Heart left ventricle (tissue), 16 donors: ENCODE results near the gene KLHDC1. TPM values are rescaled to one million over a fixed set of nuclear protein-coding genes. Genes with fewer than 3 reads are reported as not detected.

Experiments
- ATAC-seq, 4 donors: fragments of 200-7000 bp; cut with Tn5 transposase; one replicate each; pipeline ENCODE4 v1.9.1; 2020 to 2022; ENCODE audit warnings: moderate library complexity in 4 of 4, mild to moderate bottlenecking in 3 of 4, moderate number of reproducible peaks in 1 of 4
- DNase-seq, 5 donors: peaks; one replicate each; pipeline ENCODE4 v3.0.0-alpha.2; 2020
- H3K27ac ChIP-seq, 12 donors: fragments of 200-600 bp; sonication (generic) in 4 of 12; one replicate each; pipeline versions ENCODE4 v1.5.0 to v1.8.0; 2016 to 2022; ENCODE audit warnings: mild to moderate bottlenecking in 2 of 12
- H3K27me3 ChIP-seq, 9 donors: fragments of 200-600 bp; sonication (generic) in 2 of 9; one replicate each; pipeline versions ENCODE4 v1.5.1 to v1.8.0; 2016 to 2022; ENCODE audit warnings: mild to moderate bottlenecking in 3 of 9
- H3K36me3 ChIP-seq, 9 donors: fragments of 200-600 bp; sonication (generic) in 2 of 9; one replicate each; pipeline versions ENCODE4 v1.5.0 to v1.8.0; 2018 to 2022; ENCODE audit warnings: mild to moderate bottlenecking in 2 of 9
- H3K4me1 ChIP-seq, 12 donors: fragments of 200-600 bp; sonication (generic) in 4 of 12; one replicate each; pipeline versions ENCODE4 v1.5.0 to v1.8.0; 2016 to 2022; ENCODE audit warnings: mild to moderate bottlenecking in 3 of 12
- H3K4me3 ChIP-seq, 12 donors: fragments of 200-600 bp; sonication (generic) in 4 of 12; one replicate each; pipeline versions ENCODE4 v1.5.0 to v1.8.0; 2017 to 2022; ENCODE audit warnings: mild to moderate bottlenecking in 9 of 12, moderate library complexity in 4 of 12
- H3K9me3 ChIP-seq, 12 donors: fragments of 200-600 bp; sonication (generic) in 4 of 12; one replicate each; pipeline versions ENCODE4 v1.5.0 to v1.8.0; 2016 to 2022; ENCODE audit warnings: mild to moderate bottlenecking in 1 of 12
- CTCF ChIP-seq, 12 donors: fragments of 200-600 bp; sonication (generic) in 4 of 12; IDR thresholded peaks; one replicate each; pipeline versions ENCODE4 v1.5.0 to v1.8.0; 2018 to 2022; ENCODE audit warnings: antibody characterized with exemption in 12 of 12, mild to moderate bottlenecking in 5 of 12
- POLR2A ChIP-seq, 2 donors: fragments of 450-650 bp; IDR thresholded peaks; one replicate each; pipeline ENCODE4 v1.6.1; 2017; ENCODE audit warnings: antibody characterized with exemption in 2 of 2, mild to moderate bottlenecking in 2 of 2, moderate library complexity in 2 of 2
- WGBS, 4 donors: extraction: QIAGEN DNeasy Blood & Tissue Kit in 2 of 4; methylation state at CpG; one replicate each; pipeline versions ENCODE4 v1.1.5 to v1.1.7; 2013 to 2018; 5-methylcytosine and 5-hydroxymethylcytosine counted together
- intact Hi-C, 10 donors: fragments of 100-400 bp; cut with DNase I; formaldehyde crosslinking; loops; one replicate each; pipeline versions ENCODE4 v1.11.1 to v1.14.2; 2022
- polyA plus RNA-seq, 2 donors: library from polyadenylated mRNA; stranded (reverse); fragments of 200-250 nt; gene quantifications; one replicate each; pipeline ENCODE4 v1.2.3, GENCODE V29; 2013
- total RNA-seq, 9 donors: library from RNA; depleted of rRNA in 2 of 9; stranded (reverse); fragments of >200 nt in 2 of 9; fragmentation: NEBNext Ultra II Directional in 3 of 9; extraction: Animal tissue kit (Norgen Biotek cat#: 25700) in 3 of 9; gene quantifications; one replicate each; pipeline versions ENCODE4 v1.1.0 to v1.2.4, GENCODE V29; 2016 to 2023
- donor health status: ischemic (EF 13 %, LVEDD 7.1; RV severe dilation, severe dysfunction).
- donor health status: healthy with polysubstance abuse.
- donor health status: DM: no; HTN: yes; CAD: no.
- donor health status: DM: no; HTN: no; CAD: no.
- donor health status: ischemic (EF 25% LVEDD 6.9; RV normal size, moderate dysfunction).
- donor health status: ischemic (EF 25% LVEDD 5.7; RV mildly dilated, moderate dysfunction).
- donor health status: healthy.
- donor health status: DM: yes; HTN: yes; CAD: no.
- donor health status: ischemic (EF 35%, LVEDD 5.7; RV mildly dilated, moderate dysfunction).
- donor health status: nonischemic (EF 11% LVEDD 7.7; RV severe dilation, severe dysfunction).
- donor health status: DM: yes; HTN: yes; CAD: no.
- donor health status: PGD.
- donor health status: ischemic (EF 29% LVEDD 5.4; RV normal size, mild dysfunction).
- donor health status: nonischemic (EF 23%, LVEDD 6.1; RV moderate dilation, normal function).

Gene KLHDC1
- total and polyA plus RNA-seq, 11 donors: 1.1 to 9.8 (median 6.4) TPM

- WGBS, 4 donors: 80 to 83% (median 82%) methylated on average over 2 of the region's 2 CpGs
Observed at GRCh38 chr14:49679271-49679670, 13.6 kb upstream of the KLHDC1 start.

GRCh38 chr14:49686425-49686824 lies 6.5 kb upstream of the KLHDC1 start:
- Histone ChIP-seq H3K4me1 (peaks cover 0 to 10% (median 5%) of the 10 kb centered on the region in 12 donors), H3K36me3 (no peaks in the 10 kb centered on the region), H3K9me3 (no peaks in the 10 kb centered on the region), H3K27ac (no peak overlapping the region), H3K27me3 (no peaks in the 10 kb centered on the region), H3K4me3 (no peak overlapping the region)
- TF ChIP-seq CTCF (IDR thresholded peaks at IDR 0.05) (no peak), POLR2A (IDR thresholded peaks at IDR 0.05) (no peak)
- 93 to 95% (median 93%) methylated on average over 4 of the region's 4 CpGs for WGBS, 4 donors
- DNase-seq (no peak), ATAC-seq (no peak)
- intact Hi-C loops: loop anchor here in 3 of 10 donors (5.0 kb wide), 2 partner anchors 39 to 49 kb away; partner anchors contain the start of gene DNAAF2 (in 2 of the 3)

More at GRCh38 chr14:49679271-49679670, 13.6 kb upstream of the KLHDC1 start:
- H3K4me3 ChIP-seq: no peak overlapping the region
- intact Hi-C loops: no loop called here
- H3K27me3 ChIP-seq: no peaks in the 10 kb centered on the region
- H3K27ac ChIP-seq: no peak overlapping the region
- H3K4me1 ChIP-seq: no peaks in the 10 kb centered on the region
- H3K36me3 ChIP-seq: no peaks in the 10 kb centered on the region
- DNase-seq: no peak
- TF ChIP-seq CTCF (IDR thresholded peaks at IDR 0.05): no peak
- no peak for TF ChIP-seq POLR2A (IDR thresholded peaks at IDR 0.05)
- ATAC-seq: no peak
- no peaks in the 10 kb centered on the region for H3K9me3 ChIP-seq

- ATAC-seq: peak; percentile 79 to 91 (median 89)
- DNase-seq: peak; percentile 74 to 88 (median 77)
- Histone ChIP-seq H3K4me3 (peak within 1 kb of the TSS; percentile 55 to 83 (median 74)), H3K4me1 (peaks cover 0 to 20% (median 7%) of the 10 kb centered on the region in 12 donors), H3K27me3 (no peaks in the 10 kb centered on the region), H3K9me3 (no peaks in the 10 kb centered on the region), H3K36me3 (no peaks in the 10 kb centered on the region), H3K27ac (peak within 1 kb of the TSS; percentile 45 to 89 (median 77))
- TF ChIP-seq POLR2A (IDR thresholded peaks at IDR 0.05) (peak in 1 of 2 donors; percentile 34), CTCF (IDR thresholded peaks at IDR 0.05) (peak in 5 of 12 donors; percentile 5 to 31 (median 14))
- intact Hi-C loops: loop anchor here in 3 of 10 donors (5.0 kb wide), 2 partner anchors 41 to 51 kb away; partner anchors contain the start of gene DNAAF2 (in 2 of the 3)
- WGBS, 4 donors: 4 to 15% (median 5%) methylated on average over 23 to 67 of the region's 67 CpGs
Observed at GRCh38 chr14:49687942-49688700, 4.8 kb upstream of the KLHDC1 start, which contains the start of gene POLE2. TSS of gene POLE2 (minus strand) at chr14:49688214. CDS start at chr14:49688203, 11 bp downstream.

- Histone ChIP-seq H3K4me3 (peak overlapping the region in 7 of 12 donors; percentile 63 to 83 (median 74)), H3K4me1 (peaks cover 0 to 20% (median 7%) of the 10 kb centered on the region in 12 donors), H3K27me3 (no peaks in the 10 kb centered on the region), H3K36me3 (no peaks in the 10 kb centered on the region), H3K27ac (peak overlapping the region; percentile 45 to 89 (median 77)), H3K9me3 (no peaks in the 10 kb centered on the region)
- TF ChIP-seq POLR2A (IDR thresholded peaks at IDR 0.05) (no peak), CTCF (IDR thresholded peaks at IDR 0.05) (no peak)
- intact Hi-C loops: loop anchor here in 3 of 10 donors (5.0 kb wide), 2 partner anchors 41 to 51 kb away; partner anchors contain the start of gene DNAAF2 (in 2 of the 3)
- ATAC-seq (no peak), DNase-seq (no peak)
- WGBS, 4 donors: 88 to 92% (median 90%) methylated on average over 8 of the region's 8 CpGs
Observed at GRCh38 chr14:49688701-49689030, 4.3 kb upstream of the KLHDC1 start.
